NCI-H2196 (cell line): ENCODE data around the gene SLC19A2.
"Not testable (repeated sequence)": the region's sequence is repeated elsewhere in the genome, so short reads cannot be mapped to it uniquely, and the experiment has no call there.

Experiments
- DNase-seq: peaks from one replicate; lab custom pipeline; 2025; ENCODE audit not compliant: unreplicated experiment; lab: John Stamatoyannopoulos, UW

SLC19A2 gene

DNA sequence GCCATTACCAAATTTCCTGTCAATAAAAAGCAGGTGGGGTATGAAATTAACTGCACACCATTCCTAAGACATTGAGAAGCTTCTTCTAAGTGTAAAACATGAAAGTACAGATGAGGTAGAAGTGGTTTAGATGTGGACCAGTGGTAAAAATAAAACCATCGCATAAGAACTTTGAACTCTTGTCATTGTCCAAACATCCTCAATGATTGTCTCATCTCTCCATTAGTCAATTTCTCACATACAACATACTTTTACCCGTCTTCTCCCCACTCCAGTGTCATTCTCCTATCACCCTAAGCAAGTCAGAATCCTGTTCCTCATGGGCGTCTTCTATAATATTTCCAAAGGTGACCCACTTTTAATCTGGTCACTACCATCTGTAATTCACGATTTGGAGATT is 24.3 kb upstream of the SLC19A2 start:
- no peak for DNase-seq

DNA sequence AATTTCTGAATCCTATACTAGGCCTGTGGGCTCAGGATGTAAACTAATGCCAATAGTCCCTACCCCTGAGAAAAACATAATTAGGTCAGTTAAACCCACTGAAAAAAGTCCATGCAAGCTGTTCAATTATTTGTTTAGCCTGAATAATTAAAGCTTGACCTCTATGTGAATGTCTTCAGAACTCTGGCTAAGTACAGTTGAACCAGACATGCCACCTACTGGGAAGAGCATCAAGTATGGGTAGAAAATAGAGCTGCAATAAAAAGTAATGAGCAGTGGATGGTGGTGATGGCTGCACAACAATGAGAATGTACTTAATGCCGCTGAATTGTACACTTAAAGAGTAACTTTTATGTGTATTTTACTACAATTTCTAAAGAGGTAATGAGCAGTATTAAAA is 23.6 kb upstream of the SLC19A2 start:
- DNase-seq, result peak; percentile 48

- no peak for DNase-seq
Observed at GRCh38 chr1:169508432-169509338, 22.9 kb upstream of the SLC19A2 start.

GRCh38 chr1:169507413-169507812 is 21.7 kb upstream of the SLC19A2 start:
- DNase-seq, result no peak

DNA sequence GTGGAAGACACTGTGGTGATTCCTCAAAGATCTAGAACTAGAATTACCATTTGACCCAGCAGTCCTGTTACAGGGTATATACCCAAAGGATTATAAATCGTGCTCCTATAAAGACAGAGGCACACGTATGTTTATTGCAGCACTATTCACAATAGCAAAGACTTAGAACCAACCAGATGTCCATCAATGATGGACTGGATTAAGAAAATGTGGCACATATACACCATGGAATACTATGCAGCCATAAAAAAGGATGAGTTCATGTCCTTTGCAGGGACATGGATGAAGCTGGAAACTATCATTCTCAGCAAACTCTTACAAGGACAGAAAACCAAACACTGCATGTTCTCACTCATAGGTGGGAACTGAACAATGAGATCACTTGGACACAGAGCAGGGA is 17.9 kb upstream of the SLC19A2 start:
- not testable (repeated sequence) for DNase-seq

- no peak for DNase-seq
Observed at GRCh38 chr1:169499807-169500206, 14.1 kb upstream of the SLC19A2 start.

DNA sequence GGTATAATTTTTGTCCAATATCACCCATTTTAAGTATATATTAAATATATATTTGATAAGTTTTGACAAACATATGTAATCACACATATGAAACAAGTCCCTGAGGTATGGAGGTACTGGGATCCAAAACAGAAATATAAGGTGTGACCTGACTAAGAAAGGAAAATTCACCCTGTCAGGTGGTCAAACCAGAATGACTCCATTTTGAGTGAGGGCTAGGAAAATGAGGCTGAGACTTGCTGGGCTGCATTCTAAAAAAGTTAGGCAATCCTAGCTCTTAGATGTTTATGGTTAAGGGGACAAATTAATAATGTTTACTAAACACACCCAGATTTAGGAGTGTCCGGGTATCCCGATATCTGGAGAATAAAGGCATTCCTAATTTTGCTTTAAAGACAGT is 11.6 kb upstream of the SLC19A2 start:
- no peak for DNase-seq

DNA sequence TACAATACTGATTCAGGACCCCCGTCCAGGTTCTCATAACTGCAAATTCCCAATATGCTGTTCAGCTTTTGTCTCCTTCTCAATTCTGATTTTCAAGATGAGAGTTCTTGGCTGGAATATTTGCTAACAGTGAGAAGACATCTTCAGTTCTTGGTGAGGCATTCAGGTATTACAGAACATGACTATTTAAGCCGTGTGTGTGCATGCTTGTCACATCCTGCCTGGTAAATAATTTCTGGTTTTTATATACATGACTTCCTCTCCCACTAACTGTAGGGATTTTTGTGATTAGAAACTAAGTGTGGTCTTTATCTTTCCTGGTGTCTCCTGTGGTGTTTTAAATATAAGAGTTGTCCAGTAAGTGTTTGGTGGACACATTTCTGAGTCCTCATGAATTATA is 10.2 kb upstream of the SLC19A2 start:
- no peak for DNase-seq

DNA sequence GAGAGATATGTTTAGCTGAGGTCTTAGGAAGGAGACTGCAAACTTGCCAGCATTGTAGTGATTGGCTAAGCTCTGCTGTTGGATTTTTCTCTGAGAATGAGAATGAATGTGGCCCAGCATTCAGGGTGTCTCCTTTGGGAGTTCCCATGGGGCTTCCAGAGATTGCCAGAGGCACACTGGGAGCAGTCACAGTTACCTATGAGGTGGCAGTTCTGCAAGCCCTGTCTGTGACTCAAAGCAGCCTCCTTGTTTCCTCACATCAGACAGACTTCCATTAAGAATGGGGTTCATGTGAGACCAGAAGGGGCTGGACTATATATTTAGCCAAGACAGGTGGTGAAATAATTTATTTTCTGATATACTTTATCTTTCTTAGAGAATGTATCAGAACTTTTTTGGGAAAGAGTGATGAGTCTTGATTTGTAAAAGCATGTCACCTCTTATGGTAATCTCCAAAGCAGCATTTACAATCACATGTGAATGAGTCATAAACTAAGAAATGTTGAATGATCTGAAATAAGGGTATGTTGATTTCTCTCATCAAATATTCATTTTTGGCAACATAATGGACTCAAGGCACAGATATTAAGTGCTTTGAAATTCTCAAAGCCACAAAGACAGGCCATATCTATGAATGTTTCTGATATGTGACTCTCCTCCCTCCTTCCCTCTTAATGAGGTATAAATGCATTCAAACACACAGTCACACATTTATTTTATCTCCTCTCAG is 9.5 kb upstream of the SLC19A2 start:
- no peak for DNase-seq

GRCh38 chr1:169494343-169494742 is 8.6 kb upstream of the SLC19A2 start:
- DNase-seq, result no peak

GRCh38 chr1:169493251-169493650 is 7.5 kb upstream of the SLC19A2 start:
- DNase-seq, result no peak

GRCh38 chr1:169491845-169492281 is 6.1 kb upstream of the SLC19A2 start:
- no peak for DNase-seq

DNA sequence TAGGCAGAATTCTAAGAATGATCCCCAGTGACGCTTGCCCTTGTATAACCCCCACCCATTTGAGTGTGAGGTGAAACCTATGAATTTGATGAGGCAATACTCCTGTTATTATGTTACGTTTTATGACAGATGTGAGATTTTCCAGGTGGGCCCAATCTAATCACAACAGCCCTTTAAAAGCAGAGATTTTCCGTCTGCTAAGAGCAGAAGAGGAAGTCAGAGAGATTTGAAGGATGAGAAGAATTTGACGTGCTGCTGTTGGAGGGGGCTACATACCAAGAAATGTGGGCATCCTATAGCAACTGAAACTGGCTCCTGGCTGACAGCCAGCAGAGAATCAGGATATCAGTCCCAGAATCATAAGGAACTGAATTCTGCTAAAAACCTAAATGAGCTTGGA is 2.4 kb upstream of the SLC19A2 start:
- DNase-seq, result no peak

DNA sequence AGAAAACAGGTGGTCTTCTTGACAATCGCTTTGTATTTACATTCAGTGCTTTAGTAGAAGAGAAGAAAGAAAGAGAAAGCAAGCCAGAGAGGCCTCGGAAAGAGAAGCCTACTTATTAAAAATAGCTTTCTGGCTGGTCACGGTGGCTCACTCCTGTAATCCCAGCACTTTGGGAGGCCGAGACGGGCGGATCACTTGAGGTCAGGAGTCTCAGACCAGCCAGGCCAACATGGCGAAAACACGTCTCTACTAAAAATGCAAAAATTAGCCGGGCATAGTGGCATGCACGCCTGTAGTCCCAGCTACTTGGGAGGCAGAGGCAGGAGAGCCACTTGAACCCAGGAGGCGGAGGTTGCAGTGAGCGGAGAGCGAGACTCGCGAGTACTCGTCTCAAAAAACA is 1.8 kb upstream of the SLC19A2 start:
- DNase-seq, result no peak

DNA sequence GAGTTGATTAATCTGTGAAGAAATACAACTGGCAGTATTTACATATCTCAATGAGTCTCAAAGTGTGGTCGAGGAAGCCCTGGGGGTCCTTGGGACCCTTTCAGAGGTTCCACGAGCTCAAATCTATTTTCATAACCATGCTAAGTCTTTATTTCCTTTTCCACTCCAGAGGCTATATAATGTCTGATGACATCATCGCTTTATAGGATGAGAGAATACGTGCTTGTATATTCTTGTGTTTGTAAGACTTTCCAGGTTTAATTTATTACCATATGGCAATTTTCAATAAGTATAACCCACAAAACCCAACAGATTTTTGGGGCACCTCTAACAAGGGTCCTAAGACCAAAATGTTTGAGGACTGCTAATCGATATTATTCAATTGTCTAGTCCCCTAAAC is 1.4 kb upstream of the SLC19A2 start:
- no peak for DNase-seq

DNA sequence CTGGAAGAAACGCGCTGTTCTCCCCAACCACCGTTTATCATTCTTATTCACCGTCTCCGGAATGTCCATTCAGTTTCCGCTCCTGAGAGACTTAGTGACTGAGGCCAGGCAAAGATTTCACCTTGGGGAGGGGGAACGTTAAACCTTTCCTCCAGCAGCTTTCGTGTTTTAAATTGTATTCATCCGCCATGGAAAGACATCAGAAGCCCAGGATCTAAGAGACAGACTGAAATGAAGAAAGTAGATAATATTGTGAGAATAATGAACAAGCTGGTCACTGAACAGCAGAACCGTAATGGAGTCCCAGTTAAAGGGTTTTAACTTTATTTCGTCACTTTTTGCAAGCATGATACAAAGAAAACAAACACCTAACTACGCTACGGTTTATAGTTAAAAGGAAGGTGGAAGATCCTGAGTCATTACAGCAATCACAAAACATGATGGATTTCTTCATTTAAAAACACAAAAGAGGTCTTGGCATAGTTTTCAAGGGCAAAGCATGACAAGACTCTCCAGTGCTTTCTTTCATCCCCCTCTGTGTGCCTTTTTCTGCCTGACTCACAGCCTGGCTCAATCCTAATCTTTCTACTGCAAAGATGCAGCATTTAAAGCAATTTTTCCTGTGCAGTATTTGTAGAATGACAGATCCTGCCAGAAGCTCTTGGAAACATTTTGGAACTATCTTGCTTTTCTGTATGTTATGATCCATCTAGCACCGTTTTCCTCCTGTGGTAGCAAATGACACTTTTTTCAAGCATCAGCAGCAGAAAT is 722 bp upstream of the SLC19A2 start:
- DNase-seq, result no peak

GRCh38 chr1:169484683-169485430 is 887 bp downstream of the SLC19A2 start:
- DNase-seq, result no peak

GRCh38 chr1:169484101-169484500 is 1.6 kb downstream of the SLC19A2 start:
- peak; percentile 37 for DNase-seq

- peak; percentile 37 for DNase-seq
Observed at GRCh38 chr1:169483500-169483966, 2.2 kb downstream of the SLC19A2 start.

DNA sequence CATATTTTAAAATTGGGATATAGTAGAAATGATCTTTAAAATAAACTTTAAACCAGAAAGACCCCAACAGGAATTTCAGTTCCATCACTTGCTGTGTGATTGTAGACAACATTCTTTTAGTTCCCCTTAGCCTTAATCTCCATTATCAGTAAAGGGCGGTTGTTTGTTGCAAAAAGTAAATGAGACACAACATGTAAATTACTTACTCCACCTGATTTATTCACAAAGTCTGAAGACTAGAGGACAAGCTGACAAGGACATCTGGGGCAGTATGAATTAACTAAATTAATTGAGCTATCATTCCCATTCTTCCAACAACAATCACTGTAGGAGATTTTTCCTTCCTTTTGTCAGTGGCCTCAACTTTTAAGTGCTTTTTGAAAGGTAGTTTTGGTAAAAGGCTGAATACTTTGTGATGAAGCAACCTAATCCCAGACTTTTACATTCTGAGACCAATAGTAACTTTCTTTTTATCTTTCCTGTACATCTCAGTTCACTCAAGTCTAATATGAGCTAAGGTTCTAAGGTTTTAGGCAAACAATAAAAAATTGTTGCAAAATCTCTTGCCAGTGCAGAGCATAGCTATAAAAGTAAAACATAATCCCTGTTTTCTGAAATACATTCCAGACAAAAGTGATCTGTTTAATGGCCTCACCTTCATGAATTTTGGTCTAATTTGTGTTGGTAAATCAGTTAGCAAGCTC is 6.2 kb downstream of the SLC19A2 start:
- DNase-seq, result no peak
